B cell (primary cell): ENCODE results near the gene SPEM3.

ENCODE experiments used
- CTCF ChIP-seq: fragments of 200-600 bp; IDR thresholded peaks from one replicate; pipeline ENCODE4 v1.8.0; 2022; ENCODE audit warnings: antibody characterized with exemption, mild to moderate bottlenecking
- EZH2 ChIP-seq: IDR thresholded peaks from 2 replicates; pipeline ENCODE4 v1.6.1; 2012; ENCODE audit warnings: borderline replicate concordance, low read depth, mild to moderate bottlenecking, moderate library complexity, low read length; ENCODE audit not compliant: insufficient read depth, poor library complexity, severe bottlenecking

GRCh38 chr17:7466318-7466638, 37.6 kb downstream of the SPEM3 start:
- TF ChIP-seq CTCF (no peak), EZH2 (no peak)
